Stomach (tissue), 9 donors: ENCODE results near the gene CTNNA1. TPM values are rescaled to one million over a fixed set of nuclear protein-coding genes. Genes with fewer than 3 reads are reported as not detected.

ENCODE experiments used
- DNase-seq, 2 donors: peaks; one replicate each; pipeline versions ENCODE4 v3.0.0 to v3.0.0-alpha.2; 2013 to 2019
- H3K27ac ChIP-seq, 5 donors: fragments of 200-600 bp in 4 of 5; sonication (generic) in 4 of 5; one replicate each; pipeline ENCODE4 v1.5.1; 2013 to 2019; ENCODE audit warnings: mild to moderate bottlenecking in 1 of 5, moderate library complexity in 1 of 5
- H3K27me3 ChIP-seq, 3 donors: fragments of 200-600 bp; sonication (generic); one replicate each; pipeline ENCODE4 v1.5.1; 2017 to 2019; ENCODE audit warnings: mixed run types in 1 of 3
- H3K36me3 ChIP-seq, 4 donors: fragments of 200-600 bp; sonication (generic); 1 replicate in 3 of 4; 2 replicates in 1 of 4; pipeline ENCODE4 v1.5.1; 2016 to 2019
- H3K4me1 ChIP-seq, 4 donors: fragments of 200-600 bp; sonication (generic); one replicate each; pipeline ENCODE4 v1.5.1; 2016 to 2019
- H3K4me3 ChIP-seq, 4 donors: fragments of 200-600 bp; sonication (generic) in 3 of 4; one replicate each; pipeline ENCODE4 v1.5.1; 2016 to 2019; ENCODE audit warnings: mild to moderate bottlenecking in 1 of 4
- H3K9me3 ChIP-seq, 4 donors: fragments of 200-600 bp; sonication (generic); one replicate each; pipeline ENCODE4 v1.5.1; 2016 to 2019
- EP300 ChIP-seq: sonication (generic); formaldehyde crosslinking; IDR thresholded peaks from one replicate; pipeline ENCODE4 v1.6.1; 2017; ENCODE audit warnings: antibody characterized with exemption
- POLR2A ChIP-seq, 4 donors: fragments of 450-650 bp; IDR thresholded peaks; one replicate each; pipeline ENCODE4 v1.6.1; 2016; ENCODE audit warnings: antibody characterized with exemption in 4 of 4, control low read depth in 2 of 4, mild to moderate bottlenecking in 1 of 4, moderate library complexity in 1 of 4
- POLR2AphosphoS5 ChIP-seq, 3 donors: sonication (generic); formaldehyde crosslinking; IDR thresholded peaks; one replicate each; pipeline ENCODE4 v1.6.1; 2016; ENCODE audit warnings: antibody characterized with exemption in 3 of 3
- WGBS, 5 donors: extraction: QIAGEN DNeasy Blood & Tissue Kit in 3 of 5; methylation state at CpG; one replicate each; pipeline versions ENCODE4 v1.1.5 to v1.1.7; 2013 to 2018; 5-methylcytosine and 5-hydroxymethylcytosine counted together
- intact Hi-C: fragments of 100-400 bp; cut with DNase I; formaldehyde crosslinking; loops from one replicate; pipeline ENCODE4 v1.15.1; 2023; ENCODE audit warnings: low total_unique reads
- polyA plus RNA-seq, 3 donors: library from polyadenylated mRNA; stranded (reverse); fragments of 200-250 nt; gene quantifications; one replicate each; pipeline ENCODE4 v1.2.3, GENCODE V29; 2013
- total RNA-seq, 5 donors: library from RNA; depleted of rRNA; stranded (reverse); fragments of >200 nt; gene quantifications; one replicate each; pipeline versions ENCODE4 v1.1.0 to v1.2.3, GENCODE V29; 2014 to 2016
- TF ChIP-seq, protein P1 (sequence below), 7 experiments: fragments of 450-650 bp in 4 of 7; fragments of 200-600 bp in 3 of 7; sonication (generic) in 3 of 7; IDR thresholded peaks; one replicate each; pipeline ENCODE4 v1.5.1; 2016 to 2019; ENCODE audit warnings: antibody characterized with exemption in 7 of 7, control low read depth in 2 of 7, mild to moderate bottlenecking in 1 of 7
- donor health status: healthy with polysubstance abuse.
- donor health status: Bipolar disorder and iron deficiency.
- donor health status: healthy.

CTNNA1 gene
- total and polyA plus RNA-seq, 8 donors, result 88.7 to 531 (median 214) TPM

DNA sequence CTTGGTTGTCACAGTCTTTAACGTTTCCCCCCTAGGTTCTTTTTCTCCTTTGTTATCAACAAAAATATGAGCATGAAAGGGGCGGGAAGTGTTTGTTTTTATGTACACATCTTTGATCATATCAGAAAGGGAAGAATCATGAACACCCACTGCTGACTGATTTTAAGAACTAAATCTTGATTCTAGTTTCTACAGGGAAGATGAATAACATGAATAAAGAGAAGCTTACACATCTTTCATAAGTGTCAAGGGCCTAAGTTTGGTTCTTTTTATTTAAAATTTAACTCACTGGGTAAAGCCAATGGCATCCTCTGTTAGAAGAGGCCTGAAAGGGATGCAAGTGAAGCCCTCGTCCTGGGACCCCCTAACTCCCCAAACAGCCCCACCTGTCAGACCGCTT lies 14.8 kb upstream of the CTNNA1 start:
- 66 to 75% (median 70%) methylated on average over 4 of the region's 4 CpGs for WGBS, 5 donors
- Histone ChIP-seq H3K4me1 (peaks cover 0 to 12% (median 6%) of the 10 kb centered on the region in 4 donors), H3K36me3 (no peaks in the 10 kb centered on the region), H3K4me3 (no peak overlapping the region), H3K27ac (no peak overlapping the region), H3K9me3 (no peaks in the 10 kb centered on the region), H3K27me3 (no peaks in the 10 kb centered on the region)
- TF ChIP-seq POLR2AphosphoS5 (IDR thresholded peaks at IDR 0.05) (no peak), EP300 (no peak), POLR2A (IDR thresholded peaks at IDR 0.05) (no peak)
- TF ChIP-seq, protein P1, sequence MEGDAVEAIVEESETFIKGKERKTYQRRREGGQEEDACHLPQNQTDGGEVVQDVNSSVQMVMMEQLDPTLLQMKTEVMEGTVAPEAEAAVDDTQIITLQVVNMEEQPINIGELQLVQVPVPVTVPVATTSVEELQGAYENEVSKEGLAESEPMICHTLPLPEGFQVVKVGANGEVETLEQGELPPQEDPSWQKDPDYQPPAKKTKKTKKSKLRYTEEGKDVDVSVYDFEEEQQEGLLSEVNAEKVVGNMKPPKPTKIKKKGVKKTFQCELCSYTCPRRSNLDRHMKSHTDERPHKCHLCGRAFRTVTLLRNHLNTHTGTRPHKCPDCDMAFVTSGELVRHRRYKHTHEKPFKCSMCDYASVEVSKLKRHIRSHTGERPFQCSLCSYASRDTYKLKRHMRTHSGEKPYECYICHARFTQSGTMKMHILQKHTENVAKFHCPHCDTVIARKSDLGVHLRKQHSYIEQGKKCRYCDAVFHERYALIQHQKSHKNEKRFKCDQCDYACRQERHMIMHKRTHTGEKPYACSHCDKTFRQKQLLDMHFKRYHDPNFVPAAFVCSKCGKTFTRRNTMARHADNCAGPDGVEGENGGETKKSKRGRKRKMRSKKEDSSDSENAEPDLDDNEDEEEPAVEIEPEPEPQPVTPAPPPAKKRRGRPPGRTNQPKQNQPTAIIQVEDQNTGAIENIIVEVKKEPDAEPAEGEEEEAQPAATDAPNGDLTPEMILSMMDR (IDR thresholded peaks at IDR 0.05), result no peak
- intact Hi-C loops, result no loop called here
- DNase-seq, result no peak

GRCh38 chr5:138739938-138740337 lies 13.3 kb upstream of the CTNNA1 start:
- 96 to 100% (median 100%) methylated on average over 1 of the region's 1 CpG for WGBS, 5 donors
- Histone ChIP-seq H3K4me3 (no peak overlapping the region), H3K27me3 (no peaks in the 10 kb centered on the region), H3K4me1 (peaks cover 0 to 12% (median 6%) of the 10 kb centered on the region in 4 donors), H3K27ac (no peak overlapping the region), H3K9me3 (no peaks in the 10 kb centered on the region), H3K36me3 (no peaks in the 10 kb centered on the region)
- intact Hi-C loops, result no loop called here
- TF ChIP-seq POLR2A (IDR thresholded peaks at IDR 0.05) (no peak), EP300 (no peak), POLR2AphosphoS5 (IDR thresholded peaks at IDR 0.05) (no peak)
- TF ChIP-seq, protein P1 (IDR thresholded peaks at IDR 0.05), result no peak
- DNase-seq, result no peak

DNA sequence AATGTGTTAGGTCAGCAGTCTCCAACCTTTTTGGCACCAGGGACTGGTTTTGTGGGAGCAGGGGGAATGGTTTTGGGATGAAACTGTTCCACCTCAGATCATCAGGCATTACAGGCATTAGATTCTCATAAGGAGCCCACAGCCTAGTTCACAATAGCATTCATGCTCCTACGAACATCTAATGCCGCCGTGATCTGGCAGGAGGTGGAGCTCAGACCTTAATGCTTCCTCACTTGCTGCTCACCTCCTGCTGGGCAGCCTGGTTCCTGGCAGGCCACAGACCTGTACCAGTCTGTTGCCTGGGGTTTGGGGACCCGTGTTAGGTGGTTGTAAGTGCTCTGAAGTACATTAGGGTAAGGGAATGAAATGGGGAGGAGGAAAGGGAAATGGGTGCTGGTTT lies 9.7 kb upstream of the CTNNA1 start:
- H3K4me1 ChIP-seq, result peaks cover 0 to 12% (median 6%) of the 10 kb centered on the region in 4 donors
- no peak for DNase-seq
- intact Hi-C loops, result no loop called here
- H3K27me3 ChIP-seq, result no peaks in the 10 kb centered on the region
- TF ChIP-seq POLR2A (IDR thresholded peaks at IDR 0.05) (no peak), EP300 (no peak)
- TF ChIP-seq, protein P1 (IDR thresholded peaks at IDR 0.05), result no peak
- no peak overlapping the region for H3K27ac ChIP-seq
- whole genome bisulfite sequencing, 5 donors, result 77 to 85% (median 80%) methylated on average over 4 of the region's 4 CpGs
- no peaks in the 10 kb centered on the region for H3K36me3 ChIP-seq
- H3K9me3 ChIP-seq, result no peaks in the 10 kb centered on the region
- no peak overlapping the region for H3K4me3 ChIP-seq

GRCh38 chr5:138745268-138745667 lies 8.0 kb upstream of the CTNNA1 start:
- Histone ChIP-seq H3K9me3 (no peaks in the 10 kb centered on the region), H3K36me3 (no peaks in the 10 kb centered on the region), H3K4me1 (peaks cover 0 to 12% (median 6%) of the 10 kb centered on the region in 4 donors), H3K27me3 (no peaks in the 10 kb centered on the region), H3K27ac (no peak overlapping the region), H3K4me3 (no peak overlapping the region)
- intact Hi-C loops, result no loop called here
- 91 to 98% (median 94%) methylated on average over 6 of the region's 6 CpGs for WGBS, 5 donors
- no peak for DNase-seq
- TF ChIP-seq POLR2AphosphoS5 (IDR thresholded peaks at IDR 0.05), result no peak
- TF ChIP-seq, protein P1 (IDR thresholded peaks at IDR 0.05), result no peak
- no peak for TF ChIP-seq EP300
- no peak for TF ChIP-seq POLR2A (IDR thresholded peaks at IDR 0.05)
